HG03060 (cell line): Measurements from ENCODE around the gene CCDC191.
A peak's percentile ranks its signal among the peaks of the same experiment; 100 is the strongest.

Experiments
- ATAC-seq: cut with Tn5 transposase; IDR thresholded peaks from one replicate; pipeline ENCODE4 v1.9.1; 2021; ENCODE audit warnings: low read depth, moderate number of reproducible peaks; ENCODE audit not compliant: unreplicated experiment

Gene CCDC191

DNA sequence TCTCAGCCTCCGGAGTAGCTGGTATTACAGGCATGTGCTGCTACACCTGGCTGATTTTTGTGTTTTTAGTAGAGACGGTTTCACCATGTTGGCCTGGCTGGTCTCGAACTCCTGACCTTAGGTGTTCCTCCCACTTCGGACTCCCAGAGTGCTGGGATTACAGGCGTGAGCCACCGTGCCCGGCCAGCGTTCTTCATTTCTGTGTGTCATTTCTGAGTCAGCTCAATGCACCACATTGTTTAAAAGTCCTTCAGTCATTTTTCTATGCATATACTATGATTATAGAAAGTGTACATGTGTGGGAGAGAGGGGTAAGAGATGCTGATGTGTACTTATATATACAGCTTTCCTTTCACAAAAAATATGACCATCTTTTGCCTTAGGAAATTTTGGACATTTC lies 2.3 kb upstream of the CCDC191 start:
- ATAC-seq = no peak

DNA sequence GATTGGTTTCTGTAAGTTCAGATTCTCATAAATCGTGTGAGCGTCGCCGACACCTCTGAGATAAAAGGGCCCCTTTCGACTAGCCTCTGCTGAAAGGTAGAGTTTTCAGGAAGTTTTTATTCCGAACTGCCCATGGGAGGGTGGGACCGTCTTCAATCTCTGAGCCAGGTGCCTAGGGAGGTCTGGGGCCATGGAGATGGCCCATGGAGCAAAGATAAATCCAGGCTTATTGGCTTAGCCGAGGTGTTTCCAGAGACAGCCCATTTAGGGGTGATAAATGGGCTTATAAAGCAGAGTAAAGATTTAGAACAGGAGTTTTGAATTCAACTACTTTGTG lies 653 bp upstream of the CCDC191 start:
- no peak for ATAC-seq

DNA sequence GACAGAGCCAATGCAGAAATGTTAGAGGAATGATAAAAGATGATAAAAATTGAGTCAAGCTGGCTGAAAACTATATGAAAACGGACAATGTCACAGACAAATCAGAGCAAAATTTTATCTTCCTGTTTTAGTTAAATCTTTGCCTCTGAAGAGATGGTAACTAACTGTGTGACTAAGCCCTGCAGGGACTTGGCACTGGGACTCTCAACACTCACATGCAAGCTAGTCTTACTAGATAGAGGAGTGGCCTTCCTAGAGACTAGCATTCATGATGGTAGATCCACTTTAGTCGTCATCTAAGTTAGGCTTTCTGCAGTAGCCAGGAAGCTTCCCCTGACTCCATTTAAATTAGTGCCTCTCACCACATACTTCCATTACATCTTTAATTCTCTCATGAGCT lies 4.1 kb downstream of the CCDC191 start:
- no peak for ATAC-seq

DNA sequence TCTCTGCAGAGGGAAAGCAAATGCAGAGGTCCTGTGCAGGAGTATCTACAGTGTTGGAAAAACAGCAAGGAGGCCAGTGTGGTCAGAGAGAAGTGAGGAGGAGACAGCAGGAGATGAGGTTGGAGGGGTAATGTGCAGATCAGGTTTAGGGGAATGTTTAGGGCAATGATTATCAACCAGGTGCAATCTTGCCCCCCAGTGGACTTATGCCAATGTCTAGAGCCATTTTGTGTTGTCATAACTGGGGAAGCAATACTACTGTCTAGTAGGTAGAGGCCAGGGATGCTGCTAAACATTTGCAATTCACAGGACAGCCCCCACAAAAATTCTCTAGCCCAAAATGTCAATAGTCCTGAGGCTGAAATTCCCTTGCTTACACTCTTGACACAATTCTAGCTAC lies 13.1 kb downstream of the CCDC191 start:
- no peak for ATAC-seq

DNA sequence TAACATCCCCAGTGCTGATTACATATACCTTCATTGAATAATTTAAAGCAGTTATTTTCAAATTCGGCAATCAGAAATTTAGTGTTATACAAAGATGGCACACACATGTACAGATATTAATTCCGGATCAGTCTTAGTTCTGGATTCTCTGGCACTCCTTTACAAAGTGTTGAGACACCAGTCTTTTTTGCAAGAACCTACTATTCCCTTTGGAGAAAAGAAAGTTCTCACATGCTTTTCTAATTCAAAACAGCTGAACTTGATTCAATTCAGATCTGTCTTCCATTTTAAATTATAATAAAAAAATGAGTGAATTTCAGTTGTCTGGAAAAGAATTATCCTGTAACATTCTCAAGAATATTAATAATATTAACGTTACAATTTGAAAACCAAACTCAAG lies 20.4 kb downstream of the CCDC191 start:
- no peak for ATAC-seq

DNA sequence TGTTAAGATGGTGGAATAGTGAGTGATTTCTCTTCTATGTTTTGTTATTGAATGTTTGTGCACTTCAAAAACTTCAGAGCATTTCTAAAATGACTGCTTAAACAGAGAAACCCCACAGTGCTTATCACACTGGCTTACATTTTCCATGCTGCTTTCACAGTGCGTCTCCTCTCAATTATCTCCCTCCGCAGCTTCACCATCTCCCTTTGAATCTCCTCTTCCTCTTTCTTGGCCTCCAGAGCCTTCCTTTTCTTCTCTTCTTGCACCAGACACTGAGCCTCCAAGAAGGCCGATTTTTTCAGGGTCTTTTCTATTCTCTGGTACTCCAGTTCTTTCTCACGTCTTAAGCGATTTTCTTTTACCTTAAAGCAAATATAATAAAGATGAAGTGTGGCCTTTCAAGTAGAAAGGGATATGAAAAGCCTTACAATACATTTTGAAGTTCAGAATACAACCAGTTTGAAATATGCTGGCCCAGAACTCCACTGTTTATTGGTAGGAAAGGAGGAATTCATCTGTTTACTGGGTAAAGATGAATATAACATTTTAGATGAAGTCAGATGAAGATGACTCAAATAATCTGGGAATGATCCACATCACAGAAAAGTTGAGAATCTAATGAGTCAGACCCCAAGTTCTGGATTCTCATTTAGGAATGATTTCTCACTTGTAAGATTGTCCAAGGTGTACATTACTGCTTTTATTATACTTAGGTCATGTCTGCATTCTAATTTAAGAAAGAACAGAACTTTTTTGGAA lies 21.4 kb downstream of the CCDC191 start:
- no peak for ATAC-seq

DNA sequence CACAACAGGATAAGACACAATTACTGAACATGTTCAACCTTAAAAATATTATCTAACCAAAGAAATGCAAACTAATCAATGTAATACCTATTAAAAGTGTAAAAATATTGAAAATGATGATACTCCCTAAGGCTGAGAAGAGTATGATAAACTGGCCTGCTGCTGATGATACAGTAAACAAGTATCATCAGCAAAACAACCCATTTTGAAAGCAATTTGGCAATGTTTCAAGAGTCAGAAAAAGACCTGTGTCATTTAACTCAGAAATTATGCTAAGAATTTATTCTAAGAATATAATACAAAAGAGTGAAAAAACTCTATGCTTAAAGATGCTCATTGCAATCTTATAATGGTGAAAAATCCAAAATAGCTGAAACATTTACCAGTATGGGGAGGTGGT lies 22.1 kb downstream of the CCDC191 start:
- no peak for ATAC-seq

DNA sequence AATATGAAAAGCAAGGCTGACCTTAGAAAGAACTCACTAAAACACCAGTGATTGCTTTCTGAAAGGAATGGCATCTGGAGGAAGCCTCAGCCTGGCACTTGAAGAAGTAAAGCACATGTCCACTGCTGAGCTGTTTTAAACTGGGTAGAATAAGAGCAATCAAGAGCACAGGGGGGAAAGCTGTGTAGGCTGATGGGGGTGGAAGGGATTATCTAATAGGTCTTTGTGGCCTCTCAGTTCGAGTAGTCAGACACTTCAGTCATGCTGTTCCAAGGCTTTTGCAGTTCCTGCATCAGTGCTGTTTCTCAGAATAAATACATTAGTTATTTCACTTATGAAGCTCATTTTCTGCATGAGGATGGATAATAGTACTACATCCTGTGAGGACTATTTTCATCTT lies 22.6 kb downstream of the CCDC191 start:
- ATAC-seq = no peak

DNA sequence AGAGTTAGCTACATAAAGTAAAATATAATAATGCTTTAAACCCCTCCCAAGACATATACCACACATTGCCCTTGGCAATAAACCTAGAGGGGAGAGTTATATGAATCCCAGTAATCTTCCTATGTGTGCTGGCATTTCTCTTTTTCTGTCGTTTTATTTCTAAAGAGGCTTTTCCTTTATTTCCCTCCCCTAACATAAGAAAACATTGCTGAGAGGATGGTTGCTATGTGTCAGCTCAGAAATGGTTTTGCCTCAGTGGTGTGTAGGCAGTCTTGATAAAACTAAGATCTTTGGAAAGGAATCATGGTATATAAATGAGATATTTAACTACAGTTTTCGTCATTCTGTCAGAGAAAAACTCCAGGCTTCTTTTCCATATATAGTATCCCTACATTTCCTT lies 30.0 kb downstream of the CCDC191 start:
- ATAC-seq = no peak

DNA sequence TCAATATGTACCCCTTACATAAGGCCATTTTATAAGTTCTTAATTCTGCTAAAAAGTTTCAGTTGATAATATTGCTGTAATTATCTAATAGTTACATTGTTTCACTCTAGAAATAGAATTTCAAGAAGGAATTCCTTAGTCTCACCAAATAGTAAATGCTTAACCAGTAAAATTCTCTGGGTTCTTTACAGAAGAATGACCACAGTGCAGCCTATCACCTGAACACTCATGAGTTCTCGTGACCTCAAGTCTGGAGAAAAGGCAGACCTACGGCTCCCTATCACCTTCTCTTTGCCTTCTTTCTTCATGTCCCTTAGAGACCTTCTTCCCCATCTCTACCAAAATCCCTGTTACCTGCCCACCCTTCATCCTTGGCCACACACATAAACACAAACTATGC lies 30.9 kb downstream of the CCDC191 start:
- no peak for ATAC-seq

DNA sequence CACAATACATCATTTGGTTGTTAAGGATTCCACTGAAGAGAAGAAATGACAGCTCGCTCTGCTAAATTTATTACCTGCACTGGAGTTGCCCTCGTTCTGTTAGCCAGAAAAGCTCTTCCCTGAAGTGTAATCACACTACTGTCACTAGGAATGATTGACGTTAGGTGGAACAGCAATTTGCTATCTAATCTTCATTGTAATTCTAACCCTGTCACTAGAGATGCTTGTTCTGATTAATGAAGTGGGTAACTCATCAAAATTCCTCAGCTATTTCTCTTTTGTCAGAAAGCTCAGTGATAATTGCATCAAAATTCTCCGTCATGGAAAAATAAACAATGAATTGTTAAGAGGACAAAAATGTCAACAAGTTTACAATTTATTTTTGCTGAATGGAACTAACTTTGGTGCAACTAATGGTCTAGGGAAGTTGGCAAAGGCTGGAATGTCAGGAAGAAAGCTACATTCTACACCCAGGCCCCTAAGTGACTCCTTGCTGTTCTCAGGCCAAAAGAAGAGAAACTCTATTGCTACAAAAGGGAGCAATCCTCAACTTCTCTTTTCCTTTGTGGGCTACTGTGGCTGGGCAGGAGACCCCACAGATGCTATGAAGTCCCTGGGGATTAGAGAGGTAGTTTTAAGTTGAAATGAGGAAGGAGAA lies 34.1 kb downstream of the CCDC191 start:
- ATAC-seq = no peak

DNA sequence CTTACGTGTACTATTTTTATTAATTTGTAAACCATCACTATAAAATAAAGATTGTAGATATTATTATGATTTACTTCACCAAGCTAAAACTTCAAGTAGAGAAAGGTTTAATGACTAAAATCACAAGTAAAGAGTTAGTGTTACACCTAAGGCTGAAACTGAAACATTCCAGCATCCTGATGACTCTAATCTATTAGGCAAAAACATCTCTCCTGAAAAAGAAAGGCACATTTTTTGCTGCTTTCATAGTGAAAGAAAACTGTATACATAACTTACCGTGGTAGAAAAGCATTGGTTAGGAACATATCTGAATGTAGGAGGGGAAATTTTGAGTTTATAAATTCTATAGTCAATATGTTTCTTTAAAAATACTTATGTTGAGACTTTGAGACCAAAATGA lies 35.4 kb downstream of the CCDC191 start:
- no peak for ATAC-seq

DNA sequence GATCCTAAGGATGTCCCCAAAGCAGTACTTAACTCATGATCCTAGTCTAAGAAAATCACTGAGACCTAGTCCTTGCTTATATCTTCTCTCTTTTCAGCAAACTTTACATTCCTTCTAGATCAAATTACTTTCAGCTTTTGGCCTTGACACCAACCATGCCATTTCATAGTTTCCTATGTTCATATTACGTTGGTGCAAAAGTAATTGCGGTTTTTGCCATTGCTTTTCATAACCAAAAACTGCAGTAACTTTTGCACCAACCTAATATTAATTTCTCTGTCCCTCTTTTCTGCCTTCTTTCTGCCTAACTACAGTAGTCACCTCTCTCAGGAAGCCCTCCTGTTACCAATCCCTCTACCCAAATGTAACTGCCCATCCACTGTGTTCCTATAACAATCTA lies 36.8 kb downstream of the CCDC191 start:
- ATAC-seq = no peak

DNA sequence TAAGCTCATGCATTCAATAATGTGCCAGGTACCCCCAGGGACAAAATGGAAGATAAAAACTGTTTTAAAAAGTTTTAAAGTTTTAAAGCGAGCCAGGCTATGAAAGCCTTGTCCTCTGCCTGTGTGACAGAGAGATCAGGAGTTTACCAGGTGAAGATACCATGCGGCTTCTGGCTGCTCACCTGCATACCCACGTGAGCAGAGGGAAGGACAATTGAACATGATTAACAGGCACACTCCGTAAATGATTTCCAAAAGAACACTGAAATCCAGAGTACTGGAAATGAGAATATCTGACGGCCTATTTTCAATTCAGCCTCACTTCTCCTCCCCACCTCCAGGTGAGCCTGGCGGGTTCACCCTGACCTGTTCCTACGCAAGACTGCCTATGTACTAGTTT lies 42.1 kb downstream of the CCDC191 start:
- ATAC-seq = no peak

DNA sequence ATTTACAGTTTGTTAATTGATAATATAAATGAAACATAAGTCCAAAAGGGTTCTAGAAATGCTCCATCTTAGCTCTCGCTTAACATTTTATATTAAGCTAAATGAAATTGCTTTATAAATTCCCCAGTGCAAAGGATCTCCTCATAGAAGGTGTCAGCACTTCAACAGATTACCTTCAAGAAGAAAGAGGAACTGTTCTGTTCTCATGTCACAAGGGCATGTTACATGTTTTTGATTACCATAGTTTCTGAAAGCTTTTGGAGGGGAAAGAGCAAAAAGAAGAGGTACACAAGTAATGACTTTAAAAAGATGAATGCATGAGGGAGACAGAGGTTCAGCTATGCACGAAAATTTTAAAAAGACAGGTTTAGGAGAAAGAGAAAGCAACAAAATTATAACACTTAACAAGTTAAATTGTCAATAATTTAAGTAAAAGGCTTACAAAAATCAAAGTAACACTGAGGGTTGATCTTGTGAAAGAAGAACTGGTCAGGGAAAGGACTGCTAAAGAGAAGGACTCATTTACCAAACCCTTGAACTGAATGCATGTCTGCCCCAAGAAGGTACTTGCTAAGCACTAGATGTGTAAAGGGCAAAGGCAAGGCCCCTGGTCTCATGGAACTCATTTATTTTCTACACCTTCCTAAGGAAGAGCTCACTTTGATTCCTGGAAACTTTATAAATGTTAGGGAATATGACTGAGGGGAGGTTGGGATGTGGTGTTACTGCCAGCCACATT lies 45.1 kb downstream of the CCDC191 start:
- no peak for ATAC-seq

DNA sequence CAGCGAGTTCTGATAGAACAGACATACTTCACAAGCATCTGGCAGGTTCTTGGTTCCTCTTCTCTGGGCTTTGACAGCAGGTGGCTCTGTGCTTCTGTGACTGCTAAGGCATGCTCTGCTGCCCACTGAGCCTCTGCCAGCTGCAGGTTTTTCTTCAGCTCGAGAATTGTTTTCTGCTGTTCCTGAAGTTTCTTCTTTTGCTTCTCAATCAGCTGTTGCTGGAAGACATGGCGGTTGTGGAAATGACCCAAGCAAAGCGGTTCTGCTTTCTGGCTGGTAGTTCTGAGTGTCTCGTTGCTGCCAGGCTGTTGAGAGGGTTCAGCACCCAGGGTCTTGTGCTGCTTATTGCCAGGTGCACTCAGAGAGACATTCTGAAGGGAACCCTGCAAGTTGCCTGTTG lies 50.8 kb downstream of the CCDC191 start:
- peak; percentile 63 for ATAC-seq

DNA sequence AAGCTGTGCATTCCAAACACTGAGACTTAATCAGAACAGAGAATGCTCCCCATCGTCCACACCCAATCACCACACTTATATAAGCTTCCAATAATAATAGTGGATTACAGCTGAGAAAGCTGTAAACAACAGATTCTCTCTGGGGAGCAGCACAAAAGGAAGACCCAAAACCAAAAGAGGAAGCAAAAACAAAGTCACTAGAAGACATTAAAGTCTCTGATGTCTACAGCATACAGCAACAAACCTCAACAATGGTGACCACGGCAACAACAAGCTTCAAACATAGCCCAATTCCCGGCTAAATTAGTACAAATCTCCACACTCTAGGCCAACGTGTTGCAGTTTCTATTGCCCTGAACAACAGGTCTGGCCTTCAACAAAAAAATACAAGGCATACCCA lies 70.8 kb downstream of the CCDC191 start:
- peak; percentile 62 for ATAC-seq

DNA sequence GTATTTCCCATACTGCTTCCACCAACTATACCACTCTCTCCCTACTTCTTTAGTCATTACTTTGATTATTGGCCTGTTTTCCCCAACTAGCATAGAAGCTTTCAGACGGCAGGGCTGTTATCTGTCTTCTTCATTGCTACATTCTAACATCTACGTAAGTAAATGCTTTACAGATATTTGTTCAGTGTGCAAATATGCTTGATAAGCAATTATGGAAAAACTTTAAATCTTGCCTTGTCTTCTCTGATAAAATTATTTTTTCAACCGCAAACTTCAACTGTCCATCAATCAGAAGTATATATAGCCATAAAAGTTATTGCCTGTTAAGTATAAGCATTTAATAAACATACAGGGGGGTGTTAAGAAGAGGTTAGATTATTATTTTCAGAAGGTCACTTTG lies 72.8 kb downstream of the CCDC191 start:
- ATAC-seq = no peak

DNA sequence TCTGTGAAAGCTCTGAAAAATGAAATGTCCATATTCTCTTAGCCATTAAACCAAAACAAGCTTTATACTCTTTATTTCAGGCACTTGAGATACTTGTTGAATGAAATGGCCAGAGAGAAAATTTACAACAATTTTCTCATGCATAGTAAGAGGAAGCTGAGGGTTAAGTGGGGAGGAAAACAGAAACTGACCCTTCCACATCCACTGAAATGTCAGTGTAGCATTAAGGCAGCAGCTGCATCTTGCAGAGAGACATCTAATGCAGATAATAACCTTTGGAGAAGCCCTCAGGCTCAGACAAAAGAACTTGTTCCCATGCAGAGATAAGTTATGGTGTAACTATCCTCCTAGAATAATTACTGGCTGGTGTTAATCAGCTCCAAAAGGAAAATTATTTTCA lies 74.5 kb downstream of the CCDC191 start:
- ATAC-seq = no peak

DNA sequence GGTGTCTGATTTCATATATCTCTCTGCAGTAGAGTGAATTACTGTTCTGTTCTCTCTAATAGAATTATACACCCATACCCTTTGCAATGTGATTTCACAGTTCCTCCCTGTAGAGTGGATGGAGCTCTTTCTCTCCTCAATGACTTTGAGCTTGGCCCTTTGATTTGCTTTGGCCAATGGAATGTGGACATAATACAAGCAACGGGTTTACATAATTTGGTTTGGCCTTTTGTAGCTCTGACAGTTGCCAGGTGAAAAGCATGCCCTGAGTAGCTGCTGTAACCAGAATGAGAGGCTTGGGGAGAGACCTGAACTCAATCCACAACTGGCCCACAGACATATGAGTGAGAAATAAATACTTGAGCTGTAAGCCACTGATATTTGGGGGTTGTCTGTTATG lies 76.4 kb downstream of the CCDC191 start:
- no peak for ATAC-seq

DNA sequence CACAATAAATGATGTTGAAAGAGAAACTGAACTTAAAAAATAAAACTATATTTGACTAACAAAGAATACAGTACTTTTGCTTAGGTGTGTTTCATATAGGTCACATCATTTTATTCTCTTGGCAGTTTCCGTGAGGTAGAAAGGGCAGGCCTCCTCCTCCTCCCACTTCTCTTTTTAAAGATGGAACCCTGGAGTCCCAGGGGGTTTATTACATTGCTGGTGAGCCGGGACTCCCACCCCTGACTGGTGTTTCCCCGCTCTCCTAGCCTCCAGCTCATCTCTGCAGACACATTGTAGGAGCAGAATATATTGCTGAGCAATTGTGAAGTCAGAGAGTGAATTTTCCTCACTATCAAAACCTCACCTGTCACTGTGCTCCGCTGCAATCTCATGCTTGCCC lies 78.5 kb downstream of the CCDC191 start:
- ATAC-seq = no peak

DNA sequence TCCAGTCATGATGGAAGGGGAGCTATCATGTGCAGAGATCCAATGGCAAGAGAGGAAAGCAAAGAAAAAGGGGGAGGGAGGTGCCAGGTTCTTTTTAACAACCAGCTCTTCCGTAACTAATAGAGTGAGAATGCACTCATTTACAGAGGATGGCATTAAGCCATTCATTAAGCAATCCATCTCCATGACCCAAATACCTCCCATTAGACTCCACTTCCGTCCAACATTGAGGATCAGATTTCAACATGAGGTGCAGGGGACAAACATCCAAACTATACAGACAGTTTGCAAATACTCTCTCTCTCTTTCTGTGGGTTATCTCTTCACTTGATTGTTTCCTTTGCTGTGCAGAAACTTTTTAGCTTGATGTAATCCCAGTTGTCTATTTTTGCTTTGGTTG lies 87.3 kb downstream of the CCDC191 start:
- ATAC-seq = no peak
